Activated naive CD4-positive, alpha-beta T cell treated with anti-CD3 and anti-CD28 coated beads, Interleukin-2, amount 10 ng/mL, durations not matched to agents 7 days and 5 days (primary cell): ENCODE results near the gene DELE1.

Source experiments
- CTCF ChIA-PET: fragments of 350-600 bp; sonication (Branson Sonifier 250); formaldehyde crosslinking; loops from one replicate; lab custom pipeline; 2021; ENCODE audit warnings: antibody characterized with exemption; lab: Charles Lee
- DNase-seq: peaks from one replicate; pipeline ENCODE4 v3.0.0-alpha.2; 2020
- H3K27ac Mint-ChIP-seq: one replicate; pipeline ENCODE4 v1.8.0; 2021; ENCODE audit warnings: mild to moderate bottlenecking, moderate library complexity, mixed read lengths
- H3K27me3 Mint-ChIP-seq: one replicate; pipeline ENCODE4 v1.8.0; 2021; ENCODE audit warnings: mild to moderate bottlenecking, mixed read lengths
- H3K36me3 Mint-ChIP-seq: one replicate; pipeline ENCODE4 v1.8.0; 2021; ENCODE audit warnings: mixed read lengths
- H3K4me1 Mint-ChIP-seq: one replicate; pipeline ENCODE4 v1.8.0; 2021; ENCODE audit warnings: mixed read lengths
- H3K4me3 Mint-ChIP-seq: one replicate; pipeline ENCODE4 v1.8.0; 2021; ENCODE audit warnings: mild to moderate bottlenecking, moderate library complexity, mixed read lengths
- H3K9me3 Mint-ChIP-seq: one replicate; pipeline ENCODE4 v1.8.0; 2021; ENCODE audit warnings: mixed read lengths

The DELE1 gene

GRCh38 chr5:141923448-141924313, at the start of gene DELE1:
DELE1 (plus strand) TSS chr5:141923871; CDS start chr5:141923942, 71 bp downstream.
- peaks cover 34% of the 10 kb centered on the region for H3K36me3 Mint-ChIP-seq
- H3K4me1 Mint-ChIP-seq: peaks cover 44% of the 10 kb centered on the region
- CTCF ChIA-PET: interaction anchor here (0.9 to 2.6 kb wide), 8 partner anchors 17 to 231 kb away, joined by 3 to 15 read pairs (median 5); partner anchors contain the start of genes PCDH1, PCDH12 and RNF14
- no peaks in the 10 kb centered on the region for H3K9me3 Mint-ChIP-seq
- H3K27me3 Mint-ChIP-seq: no peaks in the 10 kb centered on the region
- peak; percentile 96 for DNase-seq
- H3K4me3 Mint-ChIP-seq: peak within 1 kb of the TSS; percentile 89
- H3K27ac Mint-ChIP-seq: peak within 1 kb of the TSS; percentile 90

GRCh38 chr5:141873933-141874261, 49.8 kb upstream of the DELE1 start:
- Mint-ChIP-seq H3K36me3 (no peaks in the 10 kb centered on the region), H3K27ac (no peak overlapping the region), H3K27me3 (peaks cover 95% of the 10 kb centered on the region), H3K4me3 (no peak overlapping the region), H3K4me1 (peaks cover 13% of the 10 kb centered on the region), H3K9me3 (no peaks in the 10 kb centered on the region)
- DNase-seq: no peak
- CTCF ChIA-PET: interaction anchor here (0.7 to 1.7 kb wide), 3 partner anchors 33 to 208 kb away, joined by 3 read pairs; partner anchors contain the start of gene RNF14

- H3K9me3 Mint-ChIP-seq: no peaks in the 10 kb centered on the region
- H3K4me3 Mint-ChIP-seq: no peak overlapping the region
- peaks cover 18% of the 10 kb centered on the region for H3K4me1 Mint-ChIP-seq
These were observed 49.3 kb upstream of the DELE1 start for GRCh38 chr5:141874262-141874964.

GRCh38 chr5:141875022-141875740, 48.5 kb upstream of the DELE1 start:
- CTCF ChIA-PET: interaction anchor here (0.9 to 1.7 kb wide), 3 partner anchors 32 to 209 kb away, joined by 3 to 4 read pairs (median 3); no protein-coding TSS in a partner anchor
- Mint-ChIP-seq H3K27ac (no peak overlapping the region), H3K4me3 (no peak overlapping the region), H3K36me3 (no peaks in the 10 kb centered on the region), H3K9me3 (no peaks in the 10 kb centered on the region), H3K27me3 (peaks cover 95% of the 10 kb centered on the region), H3K4me1 (peaks cover 18% of the 10 kb centered on the region)
- no peak for DNase-seq

More at GRCh38 chr5:141874262-141874964, 49.3 kb upstream of the DELE1 start:
- Mint-ChIP-seq H3K27me3 (peaks cover 95% of the 10 kb centered on the region), H3K27ac (no peak overlapping the region), H3K36me3 (no peaks in the 10 kb centered on the region)
- CTCF ChIA-PET: interaction anchor here (1.2 to 1.7 kb wide), 2 partner anchors 32 to 209 kb away, joined by 3 read pairs; no protein-coding TSS in a partner anchor
- DNase-seq: no peak

GRCh38 chr5:141875795-141876627, 47.7 kb upstream of the DELE1 start:
- no peak overlapping the region for H3K27ac Mint-ChIP-seq

GRCh38 chr5:141876628-141877355, 46.9 kb upstream of the DELE1 start:
- Mint-ChIP-seq H3K27me3 (peaks cover 95% of the 10 kb centered on the region), H3K4me1 (peaks cover 18% of the 10 kb centered on the region), H3K9me3 (no peaks in the 10 kb centered on the region), H3K36me3 (no peaks in the 10 kb centered on the region), H3K27ac (no peak overlapping the region), H3K4me3 (no peak overlapping the region)
- DNase-seq: no peak
- CTCF ChIA-PET: interaction anchor here (0.6 to 7.7 kb wide), 3 partner anchors 19 to 183 kb away, joined by 3 to 157 read pairs (median 3); no protein-coding TSS in a partner anchor

More at GRCh38 chr5:141875795-141876627, 47.7 kb upstream of the DELE1 start:
- Mint-ChIP-seq H3K36me3 (no peaks in the 10 kb centered on the region), H3K9me3 (no peaks in the 10 kb centered on the region), H3K4me1 (peaks cover 18% of the 10 kb centered on the region), H3K27me3 (peaks cover 95% of the 10 kb centered on the region), H3K4me3 (no peak overlapping the region)
- CTCF ChIA-PET: interaction anchor here (0.6 to 7.7 kb wide), 3 partner anchors 19 to 184 kb away, joined by 3 to 157 read pairs (median 4); no protein-coding TSS in a partner anchor
- DNase-seq: no peak

- peak; percentile 38 for DNase-seq
- Mint-ChIP-seq H3K9me3 (no peaks in the 10 kb centered on the region), H3K27ac (no peak overlapping the region), H3K36me3 (no peaks in the 10 kb centered on the region), H3K27me3 (peaks cover 99% of the 10 kb centered on the region), H3K4me3 (peak overlapping the region; percentile 40), H3K4me1 (peaks cover 20% of the 10 kb centered on the region)
- CTCF ChIA-PET: interaction anchor here (0.6 to 7.7 kb wide), 12 partner anchors 8 to 212 kb away, joined by 3 to 157 read pairs (median 6); partner anchors contain the start of gene PCDH12
These were observed 46.1 kb upstream of the DELE1 start for GRCh38 chr5:141877356-141878185.

GRCh38 chr5:141878186-141878710, 45.4 kb upstream of the DELE1 start, which contains the start of gene PCDH1:
PCDH1 (minus strand) TSS chr5:141878410; CDS start chr5:141878262, 148 bp downstream.
- no peak within 1 kb of the TSS for H3K27ac Mint-ChIP-seq
- peaks cover 99% of the 10 kb centered on the region for H3K27me3 Mint-ChIP-seq
- H3K36me3 Mint-ChIP-seq: no peaks in the 10 kb centered on the region
- peak within 1 kb of the TSS; percentile 48 for H3K4me3 Mint-ChIP-seq
- no peaks in the 10 kb centered on the region for H3K9me3 Mint-ChIP-seq
- DNase-seq: no peak
- CTCF ChIA-PET: interaction anchor here (0.7 to 7.7 kb wide), 25 partner anchors 9 to 213 kb away, joined by 3 to 157 read pairs (median 7); partner anchors contain the start of genes DELE1 and PCDH12
- peaks cover 22% of the 10 kb centered on the region for H3K4me1 Mint-ChIP-seq

GRCh38 chr5:141878711-141879425, 44.8 kb upstream of the DELE1 start:
- no peaks in the 10 kb centered on the region for H3K9me3 Mint-ChIP-seq
- peaks cover 99% of the 10 kb centered on the region for H3K27me3 Mint-ChIP-seq
- no peak overlapping the region for H3K27ac Mint-ChIP-seq
- CTCF ChIA-PET: interaction anchor here (0.6 to 7.7 kb wide), 54 partner anchors 10 to 287 kb away, joined by 3 to 157 read pairs (median 4); partner anchors contain the start of genes DELE1 and PCDH12
- H3K4me3 Mint-ChIP-seq: peak overlapping the region; percentile 48
- peak; percentile 92 for DNase-seq
- peaks cover 22% of the 10 kb centered on the region for H3K4me1 Mint-ChIP-seq
- H3K36me3 Mint-ChIP-seq: no peaks in the 10 kb centered on the region

GRCh38 chr5:141879426-141879759, 44.3 kb upstream of the DELE1 start:
- CTCF ChIA-PET: interaction anchor here (0.6 to 7.7 kb wide), 50 partner anchors 10 to 287 kb away, joined by 3 to 157 read pairs (median 4); partner anchors contain the start of genes DELE1 and PCDH12
- H3K4me1 Mint-ChIP-seq: peaks cover 22% of the 10 kb centered on the region
- DNase-seq: no peak
- no peaks in the 10 kb centered on the region for H3K9me3 Mint-ChIP-seq
- H3K36me3 Mint-ChIP-seq: no peaks in the 10 kb centered on the region
- H3K27me3 Mint-ChIP-seq: peaks cover 99% of the 10 kb centered on the region
- H3K4me3 Mint-ChIP-seq: peak overlapping the region; percentile 45
- no peak overlapping the region for H3K27ac Mint-ChIP-seq
